Tongue (tissue), 2 donors: Measurements from ENCODE around the gene ZFYVE26. TPM values are rescaled to one million over a fixed set of nuclear protein-coding genes. Genes with fewer than 3 reads are reported as not detected.

Experiments
- DNase-seq: peaks from one replicate; pipeline ENCODE4 v3.0.0-alpha.2; 2015
- total RNA-seq: library from RNA; depleted of rRNA; stranded (reverse); fragments of >200 nt; gene quantifications from one replicate; pipeline ENCODE4 v1.2.3, GENCODE V29; 2014

ZFYVE26 gene
- total RNA-seq, 1 donor from 2014 or later: 17.4 TPM

GRCh38 chr14:67815573-67816225 lies 691 bp downstream of the ZFYVE26 start:
- peak; percentile 19 for DNase-seq

GRCh38 chr14:67814821-67815220 lies 1.6 kb downstream of the ZFYVE26 start:
- DNase-seq: no peak

GRCh38 chr14:67806246-67806645 lies 10.1 kb downstream of the ZFYVE26 start:
- DNase-seq: no peak

GRCh38 chr14:67800743-67801142 lies 15.6 kb downstream of the ZFYVE26 start:
- DNase-seq: no peak

DNA sequence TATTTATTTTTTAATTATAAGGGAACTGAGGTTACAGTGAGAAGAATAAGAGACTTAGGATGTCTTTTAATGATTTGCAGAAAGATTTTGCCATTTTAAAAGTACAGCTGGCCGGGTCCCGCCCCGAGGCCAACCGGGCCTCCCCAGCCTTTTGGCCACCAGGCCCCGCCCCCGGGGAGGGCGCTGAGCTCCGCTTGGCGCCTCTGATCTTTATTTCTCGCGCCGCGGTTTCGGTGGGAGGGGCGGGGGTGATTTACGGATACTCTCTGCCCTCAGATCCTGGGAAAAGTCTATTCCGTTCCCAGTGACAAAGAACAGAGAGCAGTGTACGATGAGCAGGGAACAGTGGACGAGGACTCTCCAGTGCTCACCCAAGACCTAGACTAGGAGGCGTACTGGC lies 17.7 kb downstream of the ZFYVE26 start:
- DNase-seq: no peak

DNA sequence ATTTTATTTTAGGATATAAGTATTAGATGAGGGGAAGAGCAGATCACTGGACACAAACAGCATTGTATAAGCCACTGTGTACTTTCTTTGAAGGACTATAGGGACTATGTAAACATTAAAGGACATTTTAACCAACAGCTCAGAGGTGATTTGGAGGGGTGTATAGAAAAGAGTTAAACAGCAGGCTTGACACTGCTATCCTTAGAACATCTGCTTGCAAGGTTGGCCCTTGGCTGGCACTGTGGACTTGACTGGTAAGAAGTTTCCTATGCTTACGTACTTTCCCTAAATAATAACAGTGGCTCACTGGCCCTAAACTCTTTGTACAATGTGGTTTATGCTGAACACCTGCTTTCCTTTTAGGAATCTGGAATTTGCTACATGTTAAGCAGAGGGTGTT lies 28.7 kb downstream of the ZFYVE26 start:
- DNase-seq: no peak

- DNase-seq: no peak
These were observed 30.9 kb downstream of the ZFYVE26 start for GRCh38 chr14:67785270-67786109.

DNA sequence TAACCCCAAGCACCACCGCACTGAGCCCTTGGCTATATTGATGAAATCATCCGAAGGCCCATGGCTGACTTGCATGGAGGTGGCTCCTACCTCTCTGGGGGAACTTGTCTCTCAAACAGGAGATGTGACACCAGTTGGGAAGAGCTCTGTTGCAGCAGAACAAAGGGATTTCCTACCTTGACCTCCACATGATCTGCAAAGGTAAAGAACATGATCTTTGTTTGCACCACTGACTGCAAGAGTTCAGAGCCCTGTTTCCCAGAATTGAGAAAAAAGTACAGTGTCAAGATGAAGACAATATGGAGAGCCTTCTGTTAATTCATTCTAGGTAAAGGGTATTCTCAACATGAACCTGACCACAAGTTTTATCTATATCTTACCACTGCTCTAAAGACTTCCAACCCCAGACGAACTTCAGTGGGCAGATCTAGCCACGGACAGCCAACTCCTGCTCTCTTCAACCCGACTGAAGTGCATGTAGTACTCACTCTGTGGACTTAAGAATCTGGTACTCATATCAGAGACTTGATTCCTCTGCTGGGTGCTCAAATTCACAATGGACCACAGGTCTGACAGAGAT lies 32.1 kb downstream of the ZFYVE26 start:
- no peak for DNase-seq

GRCh38 chr14:67782090-67782489 lies 34.3 kb downstream of the ZFYVE26 start:
- DNase-seq: no peak

DNA sequence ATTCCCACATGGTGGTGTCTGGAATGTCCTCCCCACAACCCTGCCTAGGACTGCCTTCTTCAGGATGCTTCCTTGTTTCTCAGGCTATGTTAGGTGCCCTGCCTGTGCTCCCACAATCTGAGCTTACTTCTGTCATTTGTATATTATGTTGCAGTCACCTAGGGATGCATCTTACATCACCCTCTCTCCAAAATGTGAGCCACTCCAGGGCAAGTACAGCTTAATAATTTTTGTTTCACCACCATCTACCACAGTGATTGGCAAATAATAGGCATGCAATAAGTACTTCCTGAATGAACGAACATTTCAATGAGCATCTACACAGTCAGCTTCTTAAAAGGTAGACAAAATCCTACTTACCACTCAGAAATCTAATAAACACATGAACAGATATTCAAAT lies 37.6 kb downstream of the ZFYVE26 start:
- DNase-seq: no peak

GRCh38 chr14:67776653-67777322 lies 39.6 kb downstream of the ZFYVE26 start:
- DNase-seq: no peak

DNA sequence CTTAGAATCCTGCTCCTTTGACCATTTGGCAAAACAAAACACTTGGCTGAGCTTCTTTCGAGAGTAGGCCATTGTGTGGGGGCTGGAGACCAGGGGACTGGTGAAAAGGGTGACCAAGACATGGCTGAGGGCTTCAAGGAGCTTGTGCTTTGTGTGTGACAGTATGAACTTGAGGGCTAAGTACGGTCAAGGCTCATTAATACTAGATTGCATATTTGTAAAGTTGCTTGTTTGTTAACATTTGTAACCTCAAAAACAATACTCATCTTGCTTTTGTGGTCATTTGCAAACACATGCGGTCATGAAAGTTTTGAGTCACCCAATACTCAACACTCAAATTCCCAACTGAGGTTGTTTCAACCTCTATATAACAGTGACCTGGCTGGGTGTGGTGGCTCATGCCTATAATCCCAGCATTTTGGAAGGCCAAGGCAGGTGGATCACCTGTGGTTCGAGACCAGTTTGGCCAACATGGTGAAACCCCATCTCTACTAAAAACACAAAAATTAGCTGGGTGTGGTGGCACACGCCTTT lies 42.5 kb downstream of the ZFYVE26 start:
- no peak for DNase-seq

DNA sequence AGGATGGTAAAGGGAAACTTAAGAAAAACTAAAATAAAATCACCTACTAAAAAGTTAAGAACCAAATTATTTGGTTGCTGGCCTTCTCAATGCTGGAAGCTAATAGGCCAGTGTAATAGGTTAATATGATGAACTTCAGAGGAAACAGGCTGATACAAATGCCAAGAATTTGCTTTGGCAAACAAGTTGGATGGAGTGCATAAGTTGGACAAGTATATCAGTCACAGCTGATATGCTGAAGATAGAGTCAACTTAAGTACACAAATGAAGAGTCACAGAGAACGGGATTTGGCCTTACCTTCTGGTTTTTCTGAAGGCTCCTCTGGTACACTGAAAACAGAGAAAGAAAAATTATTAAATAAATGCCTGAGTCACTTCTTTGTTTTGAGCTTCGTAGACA lies 48.2 kb downstream of the ZFYVE26 start:
- DNase-seq: no peak

GRCh38 chr14:67766035-67766680 lies 50.2 kb downstream of the ZFYVE26 start:
- no peak for DNase-seq

DNA sequence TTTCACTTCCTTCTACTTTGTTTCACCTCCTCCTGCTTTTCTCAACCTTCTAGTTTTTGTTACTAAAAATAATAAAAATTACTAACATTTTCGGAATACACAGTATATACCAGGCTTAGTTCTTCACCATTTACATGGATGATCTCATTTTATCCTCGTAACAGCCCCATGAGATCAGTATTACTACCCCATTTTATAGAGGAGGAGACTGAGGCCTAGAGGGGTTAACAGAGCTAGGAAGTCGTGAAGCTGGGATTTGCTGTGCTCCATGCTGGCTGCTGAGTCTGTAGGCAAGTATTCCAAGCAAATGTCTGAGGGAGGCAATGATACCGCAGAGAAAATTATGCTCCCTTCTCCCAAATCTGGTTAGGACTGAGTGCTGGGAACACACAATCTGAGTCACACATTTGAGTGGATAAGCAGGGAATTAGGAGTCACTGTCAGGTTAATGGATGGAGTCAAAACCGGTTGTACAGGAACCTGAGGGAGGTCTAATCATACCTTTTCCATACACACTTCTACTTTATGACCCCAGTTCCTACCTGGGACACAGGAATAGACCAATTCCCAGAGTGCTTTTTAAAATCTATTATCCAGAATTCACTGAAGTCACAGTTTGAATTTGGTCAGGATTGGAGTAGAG lies 51.1 kb downstream of the ZFYVE26 start:
- DNase-seq: no peak

- DNase-seq: no peak
These were observed 51.9 kb downstream of the ZFYVE26 start for GRCh38 chr14:67764496-67764895.

- no peak for DNase-seq
These were observed 53.1 kb downstream of the ZFYVE26 start for GRCh38 chr14:67763158-67763822.

DNA sequence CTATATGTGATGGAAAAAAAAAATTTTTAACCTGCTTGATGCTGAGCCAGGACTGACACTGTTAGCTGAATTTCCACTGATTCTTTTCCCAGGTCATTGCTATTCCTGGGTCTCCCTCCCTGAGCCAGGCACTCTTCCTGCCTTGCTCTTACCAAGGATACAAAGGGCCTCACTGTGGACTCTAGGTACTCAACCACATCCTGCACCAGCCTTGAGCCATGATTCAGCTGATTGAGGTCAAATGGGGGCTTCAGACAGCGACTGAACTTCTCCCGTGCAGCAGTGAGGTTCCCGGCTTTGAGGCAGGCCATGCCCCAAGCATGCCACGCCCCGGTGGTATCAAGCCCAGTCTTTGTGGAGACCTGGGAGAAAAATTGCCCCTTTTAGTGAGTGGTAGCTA lies 54.3 kb downstream of the ZFYVE26 start:
- DNase-seq: no peak

- DNase-seq: no peak
These were observed 56.5 kb downstream of the ZFYVE26 start for GRCh38 chr14:67759916-67760315.

- DNase-seq: no peak
These were observed 59.2 kb downstream of the ZFYVE26 start for GRCh38 chr14:67757175-67757574.

DNA sequence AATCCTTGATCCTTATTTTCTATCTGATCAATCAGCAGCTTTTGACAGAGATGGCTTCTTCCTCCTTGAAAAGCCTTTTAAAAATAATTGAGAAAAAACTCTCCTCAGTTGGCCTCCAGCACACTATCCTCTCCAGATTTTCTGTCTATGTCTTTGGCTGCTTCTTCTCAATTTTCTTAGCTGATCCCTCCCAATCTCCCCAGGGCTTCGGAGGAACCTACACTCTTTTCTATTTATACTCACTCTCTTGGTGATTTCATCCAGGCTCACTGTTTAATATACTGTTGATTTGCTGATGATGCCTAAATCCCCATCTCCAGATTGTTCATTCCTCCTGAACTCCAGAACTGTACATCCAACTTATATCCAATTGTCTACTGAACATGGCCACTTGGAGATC lies 59.9 kb downstream of the ZFYVE26 start:
- no peak for DNase-seq
